ENCODE measurements around the gene GAK.
"Not testable (repeated sequence)": the region's sequence is repeated elsewhere in the genome, so short reads cannot be mapped to it uniquely, and the experiment has no call there.

GAK gene

GRCh38 chr4:926538-926937 lies 5.6 kb downstream of the GAK start:
- DNase-seq (ENCODE audit: low read depth in 2 of 2): no peak

- no peak for DNase-seq (ENCODE audit: low read depth in 2 of 2)
These were observed 6.2 kb downstream of the GAK start for GRCh38 chr4:925771-926500.

- DNase-seq (ENCODE audit: low read depth in 2 of 2): no peak
These were observed 6.9 kb downstream of the GAK start for GRCh38 chr4:925171-925570.

- peak in 1 of 2 donors; percentile 30 for DNase-seq (ENCODE audit: low read depth in 2 of 2)
These were observed 7.7 kb downstream of the GAK start for GRCh38 chr4:924107-925096.

GRCh38 chr4:921830-922331 lies 10.2 kb downstream of the GAK start:
- no peak for DNase-seq (ENCODE audit: low read depth in 2 of 2)

GRCh38 chr4:919004-919680 lies 13.0 kb downstream of the GAK start:
- DNase-seq (ENCODE audit: low read depth in 2 of 2): not testable (repeated sequence)

GRCh38 chr4:918591-918990 lies 13.5 kb downstream of the GAK start:
- not testable (repeated sequence) for DNase-seq (ENCODE audit: low read depth in 2 of 2)

- no peak for DNase-seq (ENCODE audit: low read depth in 2 of 2)
These were observed 14.1 kb downstream of the GAK start for GRCh38 chr4:917992-918391.

DNA sequence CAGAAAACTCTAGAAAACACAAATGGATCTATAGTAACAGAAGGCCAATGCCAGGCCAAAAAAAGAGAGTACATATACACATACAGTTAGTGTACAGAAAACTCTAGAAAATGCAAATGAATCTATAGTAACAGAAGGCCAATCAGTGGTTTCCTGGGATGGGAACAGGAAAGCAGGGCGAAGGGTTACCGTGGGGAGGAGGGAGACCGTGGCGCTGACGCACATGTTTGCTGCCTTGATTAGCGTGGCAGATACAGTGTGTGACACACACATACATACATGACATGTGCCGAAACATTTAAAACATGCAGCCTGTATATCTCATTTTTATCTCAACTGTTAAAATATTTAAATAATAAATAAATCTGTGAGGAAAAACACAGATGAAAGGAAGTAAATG lies 14.7 kb downstream of the GAK start:
- no peak for DNase-seq (ENCODE audit: low read depth in 2 of 2)

DNA sequence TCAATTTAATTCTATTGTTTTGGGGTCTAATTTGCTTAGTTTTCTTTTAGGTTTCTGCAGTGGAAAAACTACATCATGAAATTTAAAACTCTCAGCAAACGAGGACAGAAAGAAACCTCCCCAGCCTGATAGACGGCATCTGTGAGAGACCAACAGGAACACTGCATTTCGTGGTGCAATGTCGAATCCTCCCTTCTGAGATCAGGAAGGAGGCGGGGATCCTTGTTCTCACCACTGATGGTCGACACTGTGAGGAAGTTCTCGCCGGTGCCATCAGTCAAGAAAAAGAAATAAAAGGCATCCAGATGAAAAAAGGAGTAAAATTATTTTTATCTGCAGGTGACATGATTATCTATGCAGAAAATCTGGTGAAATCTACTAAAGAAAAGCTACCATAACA lies 16.5 kb downstream of the GAK start:
- no peak for DNase-seq (ENCODE audit: low read depth in 2 of 2)

GRCh38 chr4:915041-915474 lies 17.1 kb downstream of the GAK start:
- no peak for DNase-seq (ENCODE audit: low read depth in 2 of 2)

- DNase-seq (ENCODE audit: low read depth in 2 of 2): no peak
These were observed 17.6 kb downstream of the GAK start for GRCh38 chr4:914531-914930.

DNA sequence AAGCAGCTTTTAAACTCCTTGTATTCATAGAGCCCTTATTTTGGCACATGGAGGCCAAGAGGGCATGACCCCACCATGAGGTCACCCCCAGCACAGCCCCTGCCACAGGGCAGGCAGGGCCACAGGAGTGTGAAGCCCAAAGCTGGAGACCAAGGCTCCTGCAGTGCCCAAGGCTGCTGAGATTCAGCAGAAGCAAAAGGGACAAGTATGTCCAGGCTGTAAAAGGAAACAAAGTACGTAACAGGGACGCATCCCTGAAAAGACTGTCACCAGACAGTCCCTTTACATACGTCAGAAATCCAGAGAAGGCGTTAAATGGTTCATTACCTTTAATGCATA lies 18.9 kb downstream of the GAK start:
- DNase-seq (ENCODE audit: low read depth in 2 of 2): no peak

- DNase-seq (ENCODE audit: low read depth in 2 of 2): no peak
These were observed 19.4 kb downstream of the GAK start for GRCh38 chr4:912548-913279.

- DNase-seq (ENCODE audit: low read depth in 2 of 2): no peak
These were observed 20.1 kb downstream of the GAK start for GRCh38 chr4:911871-912490.

GRCh38 chr4:911221-911751 lies 20.8 kb downstream of the GAK start:
- no peak for DNase-seq (ENCODE audit: low read depth in 2 of 2)

DNA sequence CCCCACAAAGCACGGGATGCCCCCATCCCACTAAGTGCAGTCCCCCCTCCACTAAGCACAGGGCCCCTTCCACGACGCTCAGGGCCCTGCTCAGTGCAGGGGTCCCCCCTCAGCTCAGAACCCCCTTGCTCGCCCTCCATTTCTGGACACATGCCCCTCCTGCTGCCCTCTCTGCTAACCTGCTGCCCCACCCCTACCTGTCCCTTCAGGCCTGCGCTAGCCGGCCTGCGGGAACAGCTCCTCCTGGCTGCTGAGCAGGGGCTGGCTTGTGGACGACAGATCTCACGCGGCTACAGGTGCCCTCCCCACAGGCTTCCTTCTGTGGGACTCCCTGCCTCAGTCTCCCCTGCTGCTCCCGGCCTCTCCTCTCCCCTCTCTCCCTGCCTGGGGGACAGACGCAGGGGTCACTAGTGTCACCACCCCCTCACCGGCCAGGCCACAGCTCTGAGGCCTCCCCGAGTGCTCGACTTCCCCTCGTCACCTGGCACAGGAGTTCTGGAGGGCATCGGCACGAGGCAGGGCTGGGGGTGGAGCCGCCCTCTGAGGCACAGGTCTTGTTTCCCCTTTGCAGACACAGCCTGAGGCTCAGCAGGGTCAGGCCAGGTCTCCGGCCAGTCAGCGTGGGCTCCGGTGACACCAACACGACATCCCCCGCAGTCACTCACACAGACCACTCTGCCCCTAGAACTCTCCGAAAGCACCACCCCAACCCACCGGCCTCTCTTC lies 21.6 kb downstream of the GAK start:
- DNase-seq (ENCODE audit: low read depth in 2 of 2): no peak

DNA sequence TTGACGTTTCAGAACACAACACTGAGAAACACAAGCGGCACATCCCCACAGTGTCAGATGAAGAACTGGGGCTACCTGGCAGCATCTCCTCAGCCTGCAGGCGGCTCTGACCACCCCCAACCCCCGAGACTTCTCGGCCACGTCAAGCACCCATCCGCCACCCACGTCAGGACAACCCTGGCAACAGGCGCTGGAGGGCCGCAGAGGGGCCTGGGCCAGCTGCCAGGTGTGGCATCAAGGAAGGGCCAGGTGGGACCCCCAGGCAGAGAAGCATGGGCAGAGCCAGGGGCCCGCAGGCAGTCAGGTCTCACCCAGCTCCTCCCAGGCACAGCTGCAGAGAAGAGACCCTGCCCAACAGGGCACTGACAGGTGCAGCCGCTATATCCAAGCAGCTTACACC lies 22.3 kb downstream of the GAK start:
- no peak for DNase-seq (ENCODE audit: low read depth in 2 of 2)

DNA sequence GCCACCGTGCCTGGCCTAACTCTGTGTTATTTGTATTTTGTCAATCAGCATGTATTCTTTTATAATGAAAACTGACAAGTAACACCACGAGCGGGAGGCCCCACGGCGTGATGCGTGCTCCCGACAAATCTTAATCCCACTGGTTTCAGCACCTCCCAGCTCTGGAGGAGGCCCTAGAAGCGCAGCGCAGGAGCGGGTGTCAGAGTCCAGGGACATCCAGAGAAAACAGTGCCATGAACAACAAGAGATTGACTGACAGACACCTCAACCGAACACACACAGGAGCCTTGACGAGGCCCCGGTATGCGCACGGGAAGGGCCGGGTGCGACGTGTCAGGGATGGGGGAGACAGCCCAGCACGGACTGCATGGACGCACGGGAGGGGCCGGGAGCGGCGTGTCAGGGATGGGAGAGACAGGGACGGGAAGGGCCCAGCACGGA lies 23.0 kb downstream of the GAK start:
- no peak for DNase-seq (ENCODE audit: low read depth in 2 of 2)
